OCI-LY1 (cell line): ENCODE data around the gene ATG7.

Experiments used
- H2AFZ ChIP-seq: fragments of 200-600 bp; sonication (generic), shearing (Covaris generic); 2 replicates; pipeline ENCODE4 v1.6.0; 2014; ENCODE audit warnings: antibody characterized with exemption, mild to moderate bottlenecking, low read length
- H3F3A ChIP-seq: fragments of 200-600 bp; sonication (generic), shearing (Covaris generic); 2 replicates; pipeline ENCODE4 v1.6.0; 2014; ENCODE audit warnings: mild to moderate bottlenecking, antibody characterized with exemption, low read length, moderate library complexity; ENCODE audit not compliant: insufficient read depth
- H3K27ac ChIP-seq: fragments of 200-600 bp; sonication (generic); 2 replicates; pipeline ENCODE4 v1.5.1; 2014; ENCODE audit warnings: low read length, mixed run types, mild to moderate bottlenecking, low read depth; ENCODE audit not compliant: poor library complexity, severe bottlenecking
- H3K27me3 ChIP-seq: fragments of 200-600 bp; sonication (generic); 2 replicates; pipeline ENCODE4 v1.6.0; 2014; ENCODE audit warnings: antibody characterized with exemption, mild to moderate bottlenecking, low read length, moderate library complexity; ENCODE audit not compliant: insufficient read depth
- H3K36me3 ChIP-seq: fragments of 200-600 bp; sonication (generic); 2 replicates; pipeline ENCODE4 v1.6.1; 2014; ENCODE audit warnings: mild to moderate bottlenecking, antibody characterized with exemption, low read length, moderate library complexity, mixed read lengths; ENCODE audit not compliant: insufficient read depth
- H3K4me1 ChIP-seq: fragments of 200-600 bp; sonication (generic); 2 replicates; pipeline ENCODE4 v1.5.1; 2014; ENCODE audit warnings: mild to moderate bottlenecking, low read length, moderate library complexity; ENCODE audit not compliant: insufficient read depth, severe bottlenecking
- H3K4me2 ChIP-seq: fragments of 200-600 bp; sonication (generic), shearing (Covaris generic); 2 replicates; pipeline ENCODE4 v1.6.1; 2014; ENCODE audit warnings: low read length
- H3K4me3 ChIP-seq: fragments of 200-600 bp; sonication (generic); 2 replicates; pipeline ENCODE4 v1.5.1; 2014; ENCODE audit warnings: low read length, low read depth, mild to moderate bottlenecking, mixed read lengths; ENCODE audit not compliant: poor library complexity, severe bottlenecking
- H3K79me2 ChIP-seq: fragments of 200-600 bp; shearing (Covaris generic); 2 replicates; pipeline ENCODE4 v1.6.1; 2016; ENCODE audit warnings: mixed run types, low read length, mixed read lengths; ENCODE audit not compliant: insufficient read depth
- H3K9ac ChIP-seq: fragments of 200-600 bp; sonication (generic), shearing (Covaris generic); 2 replicates; pipeline ENCODE4 v1.6.1; 2014; ENCODE audit warnings: mild to moderate bottlenecking, low read length, mixed read lengths
- H3K9me2 ChIP-seq: fragments of 200-600 bp; sonication (generic), shearing (Covaris generic); 2 replicates; pipeline ENCODE4 v1.6.1; 2014; ENCODE audit warnings: low read depth, mild to moderate bottlenecking, low read length, mixed read lengths
- H3K9me3 ChIP-seq: fragments of 200-600 bp; shearing (Covaris generic); 2 replicates; pipeline ENCODE4 v1.6.1; 2014; ENCODE audit warnings: low read length, mixed read lengths
- H4K20me1 ChIP-seq: fragments of 200-600 bp; sonication (generic), shearing (Covaris generic); 2 replicates; pipeline ENCODE4 v1.6.0; 2016; ENCODE audit warnings: mild to moderate bottlenecking, low read length; ENCODE audit not compliant: insufficient read depth
- CTCF ChIP-seq: fragments of 200-600 bp; sonication (generic), shearing (Covaris generic); IDR thresholded peaks from 2 replicates; pipeline ENCODE4 v1.5.1; 2017; ENCODE audit warnings: mild to moderate bottlenecking, antibody characterized with exemption, low read length, moderate library complexity, mixed read lengths
- EZH2 ChIP-seq: fragments of 200-600 bp; sonication (generic), shearing (Covaris generic); IDR thresholded peaks from 2 replicates; pipeline ENCODE4 v1.8.0; 2017; ENCODE audit warnings: borderline replicate concordance, mixed run types, mild to moderate bottlenecking, antibody characterized with exemption, low read length, moderate library complexity, mixed read lengths

The ATG7 gene

GRCh38 chr3:11248596-11248995 lies 23.6 kb upstream of the ATG7 start:
- no peaks in the 10 kb centered on the region for H3K9me3 ChIP-seq
- H3K27ac ChIP-seq: no peak overlapping the region
- no peaks in the 10 kb centered on the region for H3F3A ChIP-seq
- no peaks in the 10 kb centered on the region for H3K36me3 ChIP-seq
- H3K79me2 ChIP-seq: no peaks in the 10 kb centered on the region
- no peak overlapping the region for H3K4me3 ChIP-seq
- no peak overlapping the region for H3K9ac ChIP-seq
- TF ChIP-seq EZH2 (no peak), CTCF (no peak)
- no peak overlapping the region for H3K4me2 ChIP-seq
- no peaks in the 10 kb centered on the region for H4K20me1 ChIP-seq
- H3K9me2 ChIP-seq: no peaks in the 10 kb centered on the region
- H3K27me3 ChIP-seq: no peaks in the 10 kb centered on the region
- H2AFZ ChIP-seq: no peak overlapping the region
- no peaks in the 10 kb centered on the region for H3K4me1 ChIP-seq

GRCh38 chr3:11250902-11251806 lies 21.0 kb upstream of the ATG7 start:
- no peaks in the 10 kb centered on the region for H3K9me3 ChIP-seq
- H4K20me1 ChIP-seq: no peaks in the 10 kb centered on the region
- peaks cover 5% of the 10 kb centered on the region; the same call in 1 of the 2 replicates for H3K27me3 ChIP-seq
- no peak overlapping the region for H3K4me2 ChIP-seq
- no peak overlapping the region for H3K9ac ChIP-seq
- no peaks in the 10 kb centered on the region for H3K4me1 ChIP-seq
- TF ChIP-seq CTCF (no peak), EZH2 (no peak)
- H3F3A ChIP-seq: no peaks in the 10 kb centered on the region
- H3K27ac ChIP-seq: no peak overlapping the region
- no peak overlapping the region for H2AFZ ChIP-seq
- no peaks in the 10 kb centered on the region for H3K9me2 ChIP-seq
- no peak overlapping the region for H3K4me3 ChIP-seq
- no peaks in the 10 kb centered on the region for H3K79me2 ChIP-seq
- no peaks in the 10 kb centered on the region for H3K36me3 ChIP-seq

GRCh38 chr3:11251807-11252176 lies 20.4 kb upstream of the ATG7 start:
- Histone ChIP-seq H3F3A (no peaks in the 10 kb centered on the region), H3K9ac (no peak overlapping the region), H4K20me1 (no peaks in the 10 kb centered on the region), H3K4me1 (no peaks in the 10 kb centered on the region), H3K79me2 (no peaks in the 10 kb centered on the region), H2AFZ (no peak overlapping the region), H3K4me2 (no peak overlapping the region), H3K9me2 (no peaks in the 10 kb centered on the region), H3K27me3 (peaks cover 5% of the 10 kb centered on the region; the same call in 1 of the 2 replicates), H3K9me3 (no peaks in the 10 kb centered on the region), H3K4me3 (no peak overlapping the region), H3K27ac (no peak overlapping the region), H3K36me3 (no peaks in the 10 kb centered on the region)
- TF ChIP-seq CTCF: no peak
